NB4 (cell line): ENCODE results near the gene DGKH.
A peak's percentile ranks its signal among the peaks of the same experiment; 100 is the strongest.

Experiments used
- DNase-seq: peaks from one replicate; pipeline ENCODE4 v3.0.0; 2010; ENCODE audit warnings: low read depth
- H3K4me3 ChIP-seq: one replicate; pipeline ENCODE4 v1.5.1; 2011; ENCODE audit warnings: mild to moderate bottlenecking, low read depth, low read length, moderate library complexity
- MYC ChIP-seq: IDR thresholded peaks from 2 replicates; pipeline ENCODE4 v1.6.1; 2011; ENCODE audit warnings: low read depth, low read length
- POLR2A ChIP-seq: IDR thresholded peaks from 2 replicates; pipeline ENCODE4 v1.6.1; 2011; ENCODE audit warnings: mild to moderate bottlenecking; ENCODE audit not compliant: insufficient read length; ENCODE audit errors: extremely low read depth
- TF ChIP-seq, protein P1 (sequence below): IDR thresholded peaks from 2 replicates; pipeline ENCODE4 v1.6.1; 2011; ENCODE audit warnings: low read depth, low read length
- TF ChIP-seq, protein P2 (sequence below): IDR thresholded peaks from one replicate; pipeline ENCODE4 v1.5.1; 2012; ENCODE audit warnings: low read depth, low read length

Gene DGKH

DNA sequence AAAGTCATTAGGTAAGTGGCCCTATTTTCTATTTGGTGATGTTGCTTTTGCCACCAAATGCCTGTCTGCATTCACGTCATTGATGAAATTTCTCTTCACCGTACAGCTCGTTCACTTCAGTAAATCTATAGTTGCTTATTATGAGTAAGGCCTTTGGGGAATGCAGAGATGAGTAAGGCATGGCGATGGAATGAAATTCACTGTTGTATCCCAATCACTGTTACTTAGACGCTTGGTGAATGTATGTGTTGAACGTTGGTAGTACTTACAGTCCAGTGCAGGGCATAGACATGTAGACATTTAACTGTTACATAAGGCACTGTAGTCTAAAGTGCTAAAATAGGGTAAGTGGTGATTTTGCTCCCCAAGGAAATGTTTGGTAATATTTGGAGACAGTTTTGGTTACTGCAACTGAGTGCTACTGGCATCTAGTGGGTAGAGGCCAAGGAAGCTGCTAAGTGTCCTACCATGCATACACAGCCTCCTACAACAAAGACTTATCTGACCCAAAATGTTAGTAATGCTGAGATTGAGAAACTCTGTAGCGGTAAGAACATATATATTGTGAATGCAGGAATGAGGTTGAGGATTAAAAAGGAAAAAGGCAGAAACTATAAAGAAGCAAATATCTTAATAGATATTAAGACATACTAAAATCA is 229.3 kb downstream of the DGKH start:
- DNase-seq: peak; percentile 27
- no peak for TF ChIP-seq POLR2A
- TF ChIP-seq, protein P1, sequence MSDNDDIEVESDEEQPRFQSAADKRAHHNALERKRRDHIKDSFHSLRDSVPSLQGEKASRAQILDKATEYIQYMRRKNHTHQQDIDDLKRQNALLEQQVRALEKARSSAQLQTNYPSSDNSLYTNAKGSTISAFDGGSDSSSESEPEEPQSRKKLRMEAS: no peak
- TF ChIP-seq MYC: no peak
- TF ChIP-seq, protein P2, sequence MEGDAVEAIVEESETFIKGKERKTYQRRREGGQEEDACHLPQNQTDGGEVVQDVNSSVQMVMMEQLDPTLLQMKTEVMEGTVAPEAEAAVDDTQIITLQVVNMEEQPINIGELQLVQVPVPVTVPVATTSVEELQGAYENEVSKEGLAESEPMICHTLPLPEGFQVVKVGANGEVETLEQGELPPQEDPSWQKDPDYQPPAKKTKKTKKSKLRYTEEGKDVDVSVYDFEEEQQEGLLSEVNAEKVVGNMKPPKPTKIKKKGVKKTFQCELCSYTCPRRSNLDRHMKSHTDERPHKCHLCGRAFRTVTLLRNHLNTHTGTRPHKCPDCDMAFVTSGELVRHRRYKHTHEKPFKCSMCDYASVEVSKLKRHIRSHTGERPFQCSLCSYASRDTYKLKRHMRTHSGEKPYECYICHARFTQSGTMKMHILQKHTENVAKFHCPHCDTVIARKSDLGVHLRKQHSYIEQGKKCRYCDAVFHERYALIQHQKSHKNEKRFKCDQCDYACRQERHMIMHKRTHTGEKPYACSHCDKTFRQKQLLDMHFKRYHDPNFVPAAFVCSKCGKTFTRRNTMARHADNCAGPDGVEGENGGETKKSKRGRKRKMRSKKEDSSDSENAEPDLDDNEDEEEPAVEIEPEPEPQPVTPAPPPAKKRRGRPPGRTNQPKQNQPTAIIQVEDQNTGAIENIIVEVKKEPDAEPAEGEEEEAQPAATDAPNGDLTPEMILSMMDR: no peak
- H3K4me3 ChIP-seq: no peak overlapping the region

DNA sequence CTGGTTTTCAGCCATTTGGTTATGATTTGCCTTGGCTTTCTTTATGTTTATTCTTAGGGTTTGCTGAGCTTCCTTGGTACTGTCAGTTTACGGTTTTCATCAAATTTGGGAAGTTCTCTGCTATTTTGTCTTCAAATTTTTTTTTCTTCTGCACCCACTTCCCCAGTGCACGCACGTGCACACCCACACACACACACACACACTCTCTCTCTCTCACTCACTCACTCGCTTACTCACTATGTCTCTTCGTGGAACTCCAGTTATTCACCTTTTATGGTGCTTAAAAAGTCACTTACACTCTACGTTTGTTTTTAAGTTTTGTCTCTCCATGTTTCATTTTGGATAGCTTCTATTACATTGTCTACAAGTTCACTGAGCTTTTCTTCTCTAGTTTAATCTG is 230.6 kb downstream of the DGKH start:
- no peak for TF ChIP-seq POLR2A
- TF ChIP-seq, protein P1: 0 out of 2 replicates have a peak, but pooled peaks have one; percentile 41
- no peak overlapping the region for H3K4me3 ChIP-seq
- peak; percentile 47 for DNase-seq

DNA sequence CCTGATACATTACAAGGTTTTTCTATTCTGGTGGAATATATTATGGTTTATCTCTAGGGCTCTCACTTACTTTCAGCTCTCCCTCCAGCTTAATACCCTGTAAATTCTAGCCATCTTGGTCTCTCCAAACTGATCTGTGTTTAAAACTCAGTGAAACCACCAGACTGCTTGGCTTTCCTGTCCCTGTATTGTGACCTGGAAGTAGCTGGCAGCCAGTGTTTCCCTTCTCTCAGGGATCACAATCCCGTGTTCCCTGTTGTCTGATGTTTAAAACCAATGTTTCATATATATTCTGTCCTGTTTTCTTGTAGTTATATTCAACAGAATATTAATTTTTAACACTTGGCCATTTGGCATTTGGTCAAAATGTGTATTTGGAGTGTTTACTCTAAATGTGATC is 231.5 kb downstream of the DGKH start:
- H3K4me3 ChIP-seq: no peak overlapping the region
- TF ChIP-seq, protein P2: no peak
- no peak for TF ChIP-seq POLR2A
- TF ChIP-seq, protein P1: no peak
- TF ChIP-seq MYC: no peak
- DNase-seq: no peak

DNA sequence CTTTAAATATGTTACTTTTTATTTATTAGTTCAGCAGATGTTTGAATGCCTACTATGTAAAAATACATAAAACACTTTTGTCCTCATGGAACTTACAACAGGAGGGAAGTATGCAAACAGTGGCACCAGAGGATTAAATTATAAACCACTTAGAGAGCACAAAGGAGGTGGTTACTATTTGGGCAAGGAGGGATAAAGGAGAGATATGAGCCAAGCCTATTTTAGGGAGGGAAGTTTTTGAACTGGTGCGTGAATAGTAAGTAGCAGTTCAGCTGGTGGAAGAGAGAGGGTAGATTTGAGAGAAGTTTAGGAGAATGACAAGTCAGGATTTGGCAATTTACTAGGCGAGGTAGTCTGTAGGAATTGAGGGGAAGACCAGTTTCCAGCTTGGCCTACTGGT is 232.1 kb downstream of the DGKH start:
- TF ChIP-seq, protein P1: no peak
- TF ChIP-seq, protein P2: no peak
- TF ChIP-seq MYC (no peak), POLR2A (no peak)
- no peak for DNase-seq
- no peak overlapping the region for H3K4me3 ChIP-seq

DNA sequence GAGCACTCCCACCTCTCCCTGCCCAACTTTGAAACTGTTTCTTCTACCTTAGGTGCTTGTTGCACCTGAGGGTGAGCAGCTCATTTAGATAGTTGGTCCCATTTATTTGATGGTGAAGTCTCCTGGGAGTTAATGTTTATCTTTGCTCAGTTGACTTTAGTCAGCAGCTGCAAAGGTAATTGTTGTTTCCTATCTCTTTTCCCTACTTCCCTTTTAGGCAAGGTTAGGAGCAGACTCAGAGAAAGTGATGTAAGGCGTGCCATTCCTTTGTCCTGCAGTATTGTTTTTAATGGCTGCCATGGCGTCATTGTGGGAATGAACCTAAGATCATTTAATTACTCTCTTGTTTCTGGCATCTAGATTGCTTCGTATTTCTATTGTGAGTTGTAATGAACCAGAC is 235.1 kb downstream of the DGKH start:
- no peak overlapping the region for H3K4me3 ChIP-seq
- DNase-seq: no peak
- TF ChIP-seq, protein P1: no peak
- TF ChIP-seq MYC (no peak), POLR2A (no peak)
- TF ChIP-seq, protein P2: no peak

DNA sequence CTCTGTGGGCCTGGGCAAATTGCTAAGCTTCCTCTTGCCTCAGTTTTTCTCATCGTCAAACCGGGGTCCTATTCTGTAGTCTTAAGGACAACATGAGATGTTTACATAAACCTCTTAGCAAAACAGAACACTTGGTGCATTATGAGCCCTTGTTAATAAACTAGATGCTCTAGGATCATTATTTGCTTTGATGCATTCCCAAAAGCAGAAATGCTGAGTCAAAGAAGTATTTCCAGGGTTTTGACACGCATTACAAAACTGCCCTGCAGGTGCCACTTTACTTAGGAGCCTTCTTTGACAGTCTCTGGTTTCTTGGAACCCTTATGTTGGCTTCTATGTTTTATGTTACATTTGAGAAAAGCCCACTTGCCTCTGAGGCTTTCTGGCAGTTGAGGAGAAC is 235.6 kb downstream of the DGKH start:
- DNase-seq: no peak
- TF ChIP-seq, protein P2: no peak
- TF ChIP-seq, protein P1: no peak
- TF ChIP-seq POLR2A: no peak
- TF ChIP-seq MYC: no peak
- H3K4me3 ChIP-seq: no peak overlapping the region
